Keratinocyte (primary cell): ENCODE data around the gene RNF17. TPM values are rescaled to one million over a fixed set of nuclear protein-coding genes. Genes with fewer than 3 reads are reported as not detected.

Experiments
- DNase-seq: peaks from one replicate; pipeline ENCODE4 v3.0.0-alpha.2; 2011; ENCODE audit warnings: low read depth, missing footprints, low spot score
- FAIRE-seq: peaks from 2 replicates; lab custom pipeline; 2011; peaks lifted over from hg19 to GRCh38; lab: Jason Lieb, UNC
- H2AFZ ChIP-seq: 2 replicates; pipeline ENCODE4 v1.6.0; 2012; ENCODE audit warnings: low read length, control low read depth, inconsistent platforms; ENCODE audit not compliant: control insufficient read depth
- H3K27ac ChIP-seq: 2 replicates; pipeline ENCODE4 v1.5.1; 2011; ENCODE audit warnings: low read length; ENCODE audit not compliant: control insufficient read depth, insufficient read depth
- H3K27me3 ChIP-seq: 3 replicates; pipeline ENCODE4 v1.6.0; 2011; ENCODE audit warnings: low read length; ENCODE audit not compliant: control insufficient read depth, insufficient read depth; ENCODE audit errors: extremely low read depth
- H3K36me3 ChIP-seq, 2 experiments: 2 replicates in 1 of 2; 3 replicates in 1 of 2; pipeline ENCODE4 v1.5.1; 2011; ENCODE audit warnings: low read length in 2 of 2, mild to moderate bottlenecking in 1 of 2; ENCODE audit not compliant: control insufficient read depth in 2 of 2, insufficient read depth in 2 of 2; ENCODE audit errors: extremely low read depth in 1 of 2
- H3K4me1 ChIP-seq: 3 replicates; pipeline ENCODE4 v1.5.1; 2011; ENCODE audit warnings: low read length; ENCODE audit not compliant: control insufficient read depth, insufficient read depth; ENCODE audit errors: extremely low read depth
- H3K4me2 ChIP-seq: 3 replicates; pipeline ENCODE4 v1.6.0; 2011; ENCODE audit warnings: low read depth, low read length; ENCODE audit not compliant: control insufficient read depth, insufficient read depth; ENCODE audit errors: extremely low read depth
- H3K4me3 ChIP-seq, 3 experiments: fragments of 200-600 bp in 1 of 3; sonication (generic) in 1 of 3; 2 replicates in 2 of 3; 3 replicates in 1 of 3; pipeline ENCODE4 v1.5.1; 2011 to 2016; ENCODE audit warnings: low read length in 3 of 3, mild to moderate bottlenecking in 3 of 3, control low read depth in 2 of 3, inconsistent platforms in 1 of 3, low read depth in 1 of 3, mixed read lengths in 1 of 3, mixed run types in 1 of 3, moderate library complexity in 1 of 3; ENCODE audit not compliant: control insufficient read depth in 2 of 3, insufficient read depth in 2 of 3; ENCODE audit errors: extremely low read depth in 1 of 3
- H3K79me2 ChIP-seq: 2 replicates; pipeline ENCODE4 v1.6.0; 2012; ENCODE audit warnings: low read length; ENCODE audit not compliant: control insufficient read depth, insufficient read depth
- H3K9ac ChIP-seq: 3 replicates; pipeline ENCODE4 v1.6.0; 2011; ENCODE audit warnings: low read length; ENCODE audit not compliant: control insufficient read depth, insufficient read depth; ENCODE audit errors: extremely low read depth
- H3K9me1 ChIP-seq: 3 replicates; pipeline ENCODE4 v1.6.0; 2011; ENCODE audit warnings: low read length; ENCODE audit not compliant: control insufficient read depth, insufficient read depth; ENCODE audit errors: extremely low read depth
- H3K9me3 ChIP-seq: 2 replicates; pipeline ENCODE4 v1.5.1; 2012; ENCODE audit warnings: low read depth, low read length; ENCODE audit not compliant: control insufficient read depth
- H4K20me1 ChIP-seq: 3 replicates; pipeline ENCODE4 v1.6.0; 2011; ENCODE audit warnings: low read length; ENCODE audit not compliant: control insufficient read depth, insufficient read depth; ENCODE audit errors: extremely low read depth
- EZH2 ChIP-seq: IDR thresholded peaks from one replicate; pipeline ENCODE4 v1.6.1; 2012; ENCODE audit warnings: inconsistent platforms, mild to moderate bottlenecking, low read length, moderate library complexity
- dilution Hi-C: fragments of 300-500 bp; cut with MboI; formaldehyde crosslinking; loops from one replicate; pipeline ENCODE4 v1.7.0; 2020; ENCODE audit warnings: low sequenced_read_pairs; ENCODE audit not compliant: extremely low pct_ligation_motif_present
- polyA plus RNA-seq, 5 experiments: library from polyadenylated mRNA; depleted of rRNA in 3 of 5; stranded (reverse) in 3 of 5; stranded (forward) in 1 of 5; unstranded in 1 of 5; fragments of >200 nt; gene quantifications; 1 replicate in 1 of 5; 2 replicates in 3 of 5; 3 replicates in 1 of 5; pipeline versions ENCODE4 v1.2.1 to v1.2.3, GENCODE V29; 2011 to 2012; ENCODE audit warnings: missing spikeins in 2 of 5, low read depth in 1 of 5, low replicate concordance in 1 of 5
- TF ChIP-seq, protein P1 (sequence below), 3 experiments: IDR thresholded peaks in 1 of 3; conservative IDR thresholded peaks in 1 of 3; optimal IDR thresholded peaks in 1 of 3; 2 replicates in 2 of 3; 3 replicates in 1 of 3; pipeline versions ENCODE3 to v1.5.1; 2011; ENCODE audit warnings: low read length in 3 of 3, mild to moderate bottlenecking in 3 of 3, moderate library complexity in 2 of 3, control low read depth in 1 of 3, inconsistent platforms in 1 of 3; ENCODE audit not compliant: insufficient read depth in 2 of 3; ENCODE audit errors: extremely low read depth in 1 of 3

RNF17 gene
- polyA plus RNA-seq, 1 donor (not counting 4 experiments of a cell fraction or from before 2014, with no cell fraction given) = not detected

DNA sequence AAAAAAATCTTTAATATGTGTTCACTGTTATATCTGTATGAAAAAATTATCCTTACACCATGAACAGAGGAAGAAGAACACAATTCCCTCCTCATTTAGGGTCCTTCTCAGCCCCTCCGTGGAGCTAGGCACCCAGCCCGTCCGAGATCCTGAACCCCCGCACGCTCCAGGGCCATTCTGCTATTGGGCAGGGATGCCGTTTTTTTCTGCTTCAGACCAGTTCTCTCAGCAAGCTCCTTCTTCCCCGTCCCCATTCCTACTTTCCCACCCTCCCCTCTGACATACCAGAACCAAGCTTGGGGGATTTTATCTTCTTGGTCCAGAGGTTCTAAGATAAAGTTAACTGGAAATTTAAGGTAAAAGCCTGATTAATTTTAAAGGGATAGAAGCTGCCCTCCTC lies 47.5 kb upstream of the RNF17 start:
- H3K36me3 ChIP-seq = no peaks in the 10 kb centered on the region
- H3K27ac ChIP-seq = no peak overlapping the region
- FAIRE-seq (no peak), DNase-seq (no peak)
- TF ChIP-seq, protein P1, sequence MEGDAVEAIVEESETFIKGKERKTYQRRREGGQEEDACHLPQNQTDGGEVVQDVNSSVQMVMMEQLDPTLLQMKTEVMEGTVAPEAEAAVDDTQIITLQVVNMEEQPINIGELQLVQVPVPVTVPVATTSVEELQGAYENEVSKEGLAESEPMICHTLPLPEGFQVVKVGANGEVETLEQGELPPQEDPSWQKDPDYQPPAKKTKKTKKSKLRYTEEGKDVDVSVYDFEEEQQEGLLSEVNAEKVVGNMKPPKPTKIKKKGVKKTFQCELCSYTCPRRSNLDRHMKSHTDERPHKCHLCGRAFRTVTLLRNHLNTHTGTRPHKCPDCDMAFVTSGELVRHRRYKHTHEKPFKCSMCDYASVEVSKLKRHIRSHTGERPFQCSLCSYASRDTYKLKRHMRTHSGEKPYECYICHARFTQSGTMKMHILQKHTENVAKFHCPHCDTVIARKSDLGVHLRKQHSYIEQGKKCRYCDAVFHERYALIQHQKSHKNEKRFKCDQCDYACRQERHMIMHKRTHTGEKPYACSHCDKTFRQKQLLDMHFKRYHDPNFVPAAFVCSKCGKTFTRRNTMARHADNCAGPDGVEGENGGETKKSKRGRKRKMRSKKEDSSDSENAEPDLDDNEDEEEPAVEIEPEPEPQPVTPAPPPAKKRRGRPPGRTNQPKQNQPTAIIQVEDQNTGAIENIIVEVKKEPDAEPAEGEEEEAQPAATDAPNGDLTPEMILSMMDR (optimal IDR thresholded peaks at IDR 0.05 in 1 of 3, IDR thresholded peaks at IDR 0.05 in 1 of 3, conservative IDR thresholded peaks at IDR 0.05 in 1 of 3; ENCODE audit: extremely low read depth in 1 of 3, insufficient read depth in 2 of 3, low read length in 3 of 3) = no peak
- TF ChIP-seq EZH2 = no peak
- no peaks in the 10 kb centered on the region for H3K9me1 ChIP-seq
- H3K4me2 ChIP-seq = no peak overlapping the region
- no peaks in the 10 kb centered on the region for H4K20me1 ChIP-seq
- no peak overlapping the region for H3K4me3 ChIP-seq
- no peaks in the 10 kb centered on the region for H3K4me1 ChIP-seq
- H3K79me2 ChIP-seq = no peaks in the 10 kb centered on the region
- no peak overlapping the region for H2AFZ ChIP-seq
- H3K27me3 ChIP-seq = peaks cover 10% of the 10 kb centered on the region
- dilution Hi-C loops = no loop called here
- H3K9ac ChIP-seq = no peak overlapping the region
- no peaks in the 10 kb centered on the region for H3K9me3 ChIP-seq

DNA sequence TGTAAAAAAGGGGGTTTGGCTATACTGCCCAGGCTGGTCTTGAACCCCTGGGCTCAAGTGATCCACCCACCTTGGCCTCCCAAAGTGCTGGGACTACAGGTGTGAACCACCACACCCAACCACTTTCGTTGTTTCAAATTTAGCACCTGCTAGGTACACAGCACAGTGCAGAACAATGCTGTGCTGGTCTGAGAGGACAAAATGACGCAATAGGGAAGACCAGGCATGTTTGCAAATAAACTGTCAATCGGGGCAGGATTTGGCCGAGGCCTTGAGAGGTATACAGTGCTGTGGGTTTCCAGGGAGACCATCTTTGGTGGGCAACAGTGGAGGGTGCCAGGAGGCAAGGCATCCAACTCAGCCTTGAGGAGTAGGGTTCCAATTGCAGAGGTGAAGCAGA lies 46.8 kb upstream of the RNF17 start:
- no peaks in the 10 kb centered on the region for H3K36me3 ChIP-seq
- no peak overlapping the region for H3K4me3 ChIP-seq
- H3K4me2 ChIP-seq = no peak overlapping the region
- dilution Hi-C loops = no loop called here
- H2AFZ ChIP-seq = no peak overlapping the region
- FAIRE-seq (no peak), DNase-seq (no peak)
- H3K27me3 ChIP-seq = peaks cover 10% of the 10 kb centered on the region
- no peaks in the 10 kb centered on the region for H3K9me3 ChIP-seq
- no peak overlapping the region for H3K27ac ChIP-seq
- no peaks in the 10 kb centered on the region for H3K79me2 ChIP-seq
- H4K20me1 ChIP-seq = no peaks in the 10 kb centered on the region
- TF ChIP-seq, protein P1 (optimal IDR thresholded peaks at IDR 0.05 in 1 of 3, IDR thresholded peaks at IDR 0.05 in 1 of 3, conservative IDR thresholded peaks at IDR 0.05 in 1 of 3; ENCODE audit: extremely low read depth in 1 of 3, insufficient read depth in 2 of 3, low read length in 3 of 3) = no peak
- TF ChIP-seq EZH2 = no peak
- H3K9ac ChIP-seq = no peak overlapping the region
- no peaks in the 10 kb centered on the region for H3K9me1 ChIP-seq
- no peaks in the 10 kb centered on the region for H3K4me1 ChIP-seq
